SKM-1 (cell line): ENCODE data around the gene OR2F2.

ENCODE experiments used
- DNase-seq: peaks from one replicate; lab custom pipeline; 2025; ENCODE audit not compliant: unreplicated experiment; lab: John Stamatoyannopoulos, UW

The OR2F2 gene

DNA sequence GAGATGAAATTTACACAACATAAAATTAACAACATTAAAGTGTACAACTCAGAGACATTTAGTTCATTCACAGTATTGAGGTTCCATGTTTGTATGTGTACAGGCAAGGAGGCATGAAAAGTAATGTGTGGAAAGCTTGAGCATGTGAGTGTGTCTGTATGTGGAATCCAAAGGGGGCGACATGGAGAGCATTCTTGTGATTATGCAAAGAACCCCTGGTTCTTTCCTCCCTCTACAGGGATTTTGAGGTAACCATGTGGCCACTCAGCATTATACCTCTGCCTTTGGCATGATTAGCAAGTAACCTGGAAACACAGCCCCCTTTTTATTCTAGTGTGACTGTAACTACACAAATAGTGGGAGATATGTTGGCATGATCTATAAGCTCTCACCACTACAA is 40.6 kb downstream of the OR2F2 start:
- no peak for DNase-seq

GRCh38 chr7:143978585-143978984 is 43.6 kb downstream of the OR2F2 start:
- peak; percentile 4 for DNase-seq

DNA sequence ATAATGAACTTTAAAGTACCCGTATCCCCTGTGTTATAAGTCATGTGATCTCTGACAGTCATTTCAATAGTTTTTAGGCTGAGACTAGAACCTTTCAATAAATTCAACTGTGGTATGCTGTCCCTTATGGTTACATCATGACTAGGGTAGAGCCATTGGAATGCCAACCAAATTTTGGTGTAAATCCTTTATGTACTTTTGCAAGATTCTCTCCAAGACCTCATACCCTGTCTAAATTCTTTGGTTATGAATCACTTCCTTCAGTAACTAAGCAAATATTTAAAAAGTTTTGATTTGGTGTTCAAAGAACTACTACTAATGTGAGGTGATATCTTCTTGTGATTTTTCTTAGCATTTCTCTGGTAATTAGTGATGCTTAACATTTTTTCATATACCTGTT is 44.3 kb downstream of the OR2F2 start:
- DNase-seq: no peak

DNA sequence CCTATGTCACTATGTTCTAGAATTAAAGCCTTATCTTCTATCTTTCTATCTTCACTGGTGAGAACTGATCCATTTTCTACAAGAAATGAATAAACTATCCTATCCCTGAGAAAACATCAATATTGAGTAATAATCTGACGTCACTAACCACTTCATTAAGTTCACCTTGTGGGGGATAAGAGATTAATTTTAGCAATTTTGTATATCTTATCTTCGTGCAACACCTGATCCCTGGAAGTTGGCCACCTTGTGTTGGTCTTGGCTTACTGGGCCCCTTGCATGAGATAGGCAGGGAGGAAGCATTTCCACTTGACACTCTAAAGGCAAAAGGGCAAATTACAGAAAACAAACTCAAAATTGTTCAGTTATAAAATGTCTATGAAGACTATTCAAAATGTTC is 45.0 kb downstream of the OR2F2 start:
- DNase-seq: no peak

GRCh38 chr7:143980746-143981510 is 45.9 kb downstream of the OR2F2 start:
- DNase-seq: no peak

DNA sequence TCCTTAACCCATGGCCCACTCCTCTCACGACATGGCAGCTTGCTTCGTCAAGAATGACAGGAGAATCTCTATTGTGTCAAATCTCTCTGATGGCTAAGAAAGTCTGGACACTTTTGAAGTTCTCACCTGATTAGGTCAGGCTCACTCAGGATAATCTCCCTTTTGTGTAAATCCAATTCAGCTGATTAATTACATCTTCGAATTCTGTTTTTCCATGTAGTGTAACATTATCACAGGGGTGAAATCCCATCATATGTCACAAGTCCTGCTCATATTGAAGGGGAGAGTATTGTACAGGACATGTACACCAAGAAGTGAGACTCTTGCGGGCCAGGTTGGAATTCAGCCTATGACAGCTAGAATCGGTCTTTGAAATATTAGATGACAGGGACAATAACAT is 48.9 kb downstream of the OR2F2 start:
- no peak for DNase-seq
